NCI-H1092 (cell line): Measurements from ENCODE around the gene CCT4.
"Not testable (repeated sequence)": the region's sequence is repeated elsewhere in the genome, so short reads cannot be mapped to it uniquely, and the experiment has no call there.

Experiments
- DNase-seq: peaks from one replicate; lab custom pipeline; 2025; lab: John Stamatoyannopoulos, UW

Gene CCT4

DNA sequence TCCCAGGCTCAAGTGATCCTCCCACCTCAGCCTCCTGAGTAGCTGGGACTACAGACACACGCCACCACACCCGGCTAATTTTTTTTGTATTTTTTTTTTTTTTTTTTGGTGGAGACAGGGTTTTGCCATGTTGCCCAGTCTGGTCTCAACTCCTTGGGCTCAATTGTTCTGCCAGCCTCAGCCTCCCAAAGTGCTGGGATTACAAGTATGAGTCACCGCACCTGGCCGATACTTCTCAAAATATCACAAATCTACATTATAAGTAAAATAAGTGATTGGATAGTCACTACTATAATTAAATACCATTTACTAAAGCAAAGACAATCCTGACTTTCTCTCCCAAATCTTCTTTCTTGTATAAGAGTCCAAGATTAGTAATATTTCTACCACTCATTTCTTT is 9.1 kb downstream of the CCT4 start:
- DNase-seq = not testable (repeated sequence)

DNA sequence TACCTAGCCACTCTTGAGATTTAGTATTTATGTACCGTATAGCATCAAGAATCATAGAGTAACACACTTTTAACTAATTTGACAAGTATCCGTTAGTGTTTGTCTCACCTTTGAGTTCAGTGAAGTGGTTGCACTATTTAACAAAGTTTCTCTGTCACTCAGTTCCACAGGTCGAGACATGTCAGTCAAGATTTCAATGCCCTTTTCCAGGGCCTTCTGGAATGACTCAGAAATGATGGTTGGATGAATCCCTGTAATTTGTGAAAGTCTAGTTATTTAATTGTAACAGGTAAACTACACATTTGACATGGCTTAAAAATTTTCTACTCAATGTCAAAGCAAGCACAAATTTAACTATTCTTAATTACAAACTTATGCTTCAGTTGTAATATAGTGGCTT is 9.7 kb downstream of the CCT4 start:
- no peak for DNase-seq

DNA sequence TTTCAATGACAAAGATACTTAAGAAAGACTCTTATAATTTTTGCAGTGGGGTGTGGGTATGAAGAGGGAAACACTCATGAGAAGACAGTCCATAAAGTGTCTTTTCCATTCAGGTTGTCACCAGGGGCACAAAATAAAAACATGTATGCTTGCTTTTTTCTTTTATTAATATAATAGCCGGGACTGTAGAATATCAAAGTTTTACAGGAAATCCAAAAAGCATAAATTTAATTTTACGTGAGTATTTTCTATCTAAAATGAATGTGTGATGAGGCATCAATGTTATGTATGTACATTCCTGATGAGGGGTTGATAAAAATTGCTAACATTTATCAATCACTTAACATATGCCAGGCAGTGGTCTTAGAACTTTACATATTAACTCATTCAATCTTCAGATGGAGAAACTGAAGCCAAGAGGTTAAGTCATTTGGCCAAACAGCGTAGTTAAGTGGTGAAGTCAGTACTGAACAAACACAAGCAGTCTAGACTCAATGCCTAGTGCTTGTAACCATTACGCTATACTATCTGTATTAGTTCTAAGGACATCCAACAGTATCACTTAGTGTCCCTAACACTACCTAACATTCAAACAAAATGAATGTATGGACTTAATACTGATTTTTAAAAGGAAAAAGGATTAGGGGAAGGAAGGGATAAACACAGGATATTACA is 10.7 kb downstream of the CCT4 start:
- DNase-seq = no peak

DNA sequence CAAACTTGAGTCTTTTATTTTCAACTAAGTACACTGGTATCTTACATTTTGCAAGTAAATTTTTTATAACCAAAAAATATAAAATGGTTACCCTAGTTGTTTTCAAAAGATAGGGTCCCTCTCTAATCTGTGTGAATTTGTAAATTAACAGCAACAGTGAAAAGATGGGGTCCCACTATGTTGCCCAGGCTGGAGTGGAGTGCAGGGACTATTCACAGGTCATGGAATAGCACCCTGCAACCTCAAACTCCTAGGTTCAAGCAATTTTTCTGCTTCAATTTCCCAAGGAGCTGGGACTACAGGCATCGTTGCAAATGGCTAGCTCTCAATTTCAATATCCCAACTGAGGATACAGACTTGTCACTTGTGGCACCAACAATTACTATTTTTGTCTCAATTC is 12.1 kb downstream of the CCT4 start:
- DNase-seq = no peak

DNA sequence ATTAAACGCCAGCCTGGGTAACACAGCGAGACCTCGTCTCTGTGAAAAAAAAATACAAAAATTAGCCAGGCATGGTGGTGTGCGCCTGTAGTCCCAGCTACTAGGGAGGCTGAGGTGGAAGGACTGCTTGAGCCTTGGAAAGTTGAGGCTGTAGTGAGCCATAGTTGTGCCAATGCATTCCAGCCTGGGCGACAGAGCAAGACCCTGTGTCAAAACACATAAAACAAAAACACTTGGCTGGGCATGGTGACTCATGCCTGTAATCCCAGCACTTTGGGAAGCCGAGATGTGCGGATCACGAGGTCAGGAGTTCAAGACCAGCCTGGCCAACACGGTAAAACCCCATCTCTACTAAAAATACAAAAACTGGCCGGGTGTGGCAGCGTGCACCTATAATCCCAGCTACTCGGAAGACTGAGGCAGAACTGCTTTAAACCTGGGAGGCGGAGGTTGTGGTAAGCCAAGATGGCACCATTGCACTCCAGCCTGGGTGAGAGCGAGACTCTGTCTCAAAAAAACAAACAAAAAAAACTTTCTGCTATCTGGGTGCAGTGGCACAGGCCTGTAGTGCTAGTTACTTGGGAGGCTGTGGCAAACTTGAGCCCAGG is 21.9 kb downstream of the CCT4 start:
- DNase-seq = not testable (repeated sequence)

DNA sequence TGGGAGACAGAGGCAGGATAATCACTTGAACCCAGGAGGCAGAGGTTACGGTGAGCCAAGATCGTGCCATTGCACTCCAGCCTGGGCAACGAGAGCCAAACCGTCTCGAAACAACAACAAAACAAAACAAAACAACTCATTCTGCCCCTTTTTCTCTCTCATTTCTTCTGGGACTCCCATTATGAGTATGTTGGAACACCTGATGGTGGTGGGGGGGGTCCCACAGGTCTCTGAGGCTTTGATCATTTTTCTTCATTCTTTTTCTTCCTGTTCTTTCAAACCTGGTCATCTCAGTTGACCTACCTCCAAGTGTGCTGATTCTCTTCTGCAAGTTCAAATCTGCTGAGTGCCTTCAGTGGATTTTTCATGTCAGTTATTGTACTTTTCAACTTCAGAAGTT is 26.4 kb downstream of the CCT4 start:
- DNase-seq = no peak

DNA sequence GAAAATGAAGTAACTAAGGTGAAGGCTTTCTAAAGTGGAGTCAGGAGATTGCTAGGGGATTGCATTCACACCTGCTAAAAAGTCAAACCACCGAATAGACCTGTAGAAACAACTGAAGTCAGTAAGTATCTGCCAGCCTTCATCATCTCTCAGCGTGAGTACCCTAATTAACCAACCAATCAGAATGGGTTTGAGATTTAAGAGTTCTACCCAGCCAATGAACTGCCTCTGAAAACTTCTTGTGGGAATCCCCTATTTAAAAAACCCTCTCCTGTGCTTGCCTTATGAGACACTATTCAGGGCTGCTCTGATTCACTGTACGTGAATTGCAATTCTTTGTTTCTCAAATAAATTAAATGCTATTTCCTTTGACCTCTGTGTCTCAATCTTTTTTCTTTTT is 31.2 kb downstream of the CCT4 start:
- DNase-seq = no peak

DNA sequence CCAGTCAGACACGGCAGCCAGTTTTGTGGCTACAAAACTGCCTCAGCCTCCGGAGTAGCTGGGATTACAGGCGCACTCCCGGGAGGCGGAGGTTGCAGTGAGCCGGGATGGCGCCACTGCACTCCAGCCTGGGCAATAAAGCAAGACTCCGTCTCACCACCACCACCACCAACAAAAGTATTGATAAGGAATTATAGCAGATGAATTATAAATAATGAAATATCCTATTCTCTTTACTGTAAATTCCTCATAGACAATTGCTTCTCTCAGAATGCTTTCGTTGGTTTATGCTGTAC is 33.2 kb downstream of the CCT4 start:
- DNase-seq = no peak

DNA sequence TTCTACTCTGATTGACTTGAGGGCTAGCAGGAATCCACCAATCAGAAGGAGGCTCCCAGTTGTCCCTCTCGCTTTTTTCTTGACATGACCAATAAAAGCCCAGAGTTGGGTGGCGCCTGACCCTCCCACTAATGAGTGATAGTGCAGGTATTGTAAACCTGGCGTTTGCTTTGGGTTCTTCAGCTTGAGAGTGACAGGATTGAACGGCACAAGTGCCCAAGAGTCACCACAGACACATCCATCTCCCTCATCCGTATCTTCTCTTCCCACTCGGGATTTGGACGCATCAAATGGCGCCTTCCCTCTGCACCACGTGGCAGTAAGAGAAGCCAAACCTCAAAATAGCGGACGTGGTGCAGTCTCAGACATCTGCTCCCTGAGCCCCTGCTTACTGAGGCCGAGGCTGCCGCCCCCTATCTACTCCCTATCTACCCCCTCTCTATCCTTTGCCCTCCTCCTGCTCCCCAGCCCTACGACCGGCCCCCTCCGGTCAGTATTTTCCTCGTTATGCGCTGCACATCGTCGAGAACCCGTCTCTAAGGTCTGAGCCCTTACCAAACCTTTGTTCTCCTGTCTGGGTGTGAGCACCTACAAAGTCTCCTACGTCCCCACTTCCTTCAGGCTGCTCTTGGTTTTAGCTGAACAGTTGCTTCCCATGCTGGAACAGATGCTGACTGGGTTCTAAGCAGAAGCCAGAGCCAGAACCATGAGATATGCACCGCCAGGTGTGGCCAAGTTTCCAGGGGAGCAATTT is 33.7 kb downstream of the CCT4 start:
- DNase-seq = peak; percentile 94

DNA sequence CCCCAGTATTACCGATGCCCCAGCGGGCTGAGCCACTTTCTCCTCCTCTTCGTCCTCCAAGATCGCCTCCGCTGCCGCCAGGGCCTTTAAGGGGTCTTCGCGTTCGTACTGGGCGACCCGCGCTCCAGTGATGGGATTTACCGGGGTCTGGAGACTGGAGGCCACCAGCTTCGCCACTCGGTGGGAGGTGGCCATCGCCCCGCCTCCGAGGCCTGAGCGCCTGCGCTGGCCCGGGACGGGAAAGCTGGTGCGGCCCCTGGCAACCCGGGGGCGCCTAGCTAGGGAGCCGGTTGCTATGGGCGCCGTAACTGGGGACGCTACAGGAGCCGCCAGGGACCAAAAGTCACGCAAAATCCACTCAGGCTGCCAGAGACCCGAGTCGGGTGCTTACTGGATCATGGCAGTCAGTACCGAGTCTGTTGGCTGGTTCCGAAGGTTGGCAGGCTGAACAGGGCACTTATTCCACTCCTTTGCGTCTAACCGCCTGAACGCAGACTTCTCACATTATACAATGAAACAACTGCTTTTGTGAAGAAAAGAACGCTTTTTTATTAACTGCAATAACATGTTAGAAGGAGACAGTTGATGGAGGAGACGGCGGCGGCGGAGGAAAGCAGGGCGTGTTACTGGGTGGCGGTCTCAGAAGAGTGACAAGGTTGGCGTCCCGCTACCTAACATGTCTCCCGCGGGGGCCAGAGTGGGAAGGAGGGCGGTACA is 34.5 kb downstream of the CCT4 start, which contains the start of gene FAM161A:
Gene FAM161A (minus strand): TSS at position 214 of the 717 bp plus-strand sequence. CDS start 19 bp downstream, at position 195.
- peak; percentile 87 for DNase-seq

DNA sequence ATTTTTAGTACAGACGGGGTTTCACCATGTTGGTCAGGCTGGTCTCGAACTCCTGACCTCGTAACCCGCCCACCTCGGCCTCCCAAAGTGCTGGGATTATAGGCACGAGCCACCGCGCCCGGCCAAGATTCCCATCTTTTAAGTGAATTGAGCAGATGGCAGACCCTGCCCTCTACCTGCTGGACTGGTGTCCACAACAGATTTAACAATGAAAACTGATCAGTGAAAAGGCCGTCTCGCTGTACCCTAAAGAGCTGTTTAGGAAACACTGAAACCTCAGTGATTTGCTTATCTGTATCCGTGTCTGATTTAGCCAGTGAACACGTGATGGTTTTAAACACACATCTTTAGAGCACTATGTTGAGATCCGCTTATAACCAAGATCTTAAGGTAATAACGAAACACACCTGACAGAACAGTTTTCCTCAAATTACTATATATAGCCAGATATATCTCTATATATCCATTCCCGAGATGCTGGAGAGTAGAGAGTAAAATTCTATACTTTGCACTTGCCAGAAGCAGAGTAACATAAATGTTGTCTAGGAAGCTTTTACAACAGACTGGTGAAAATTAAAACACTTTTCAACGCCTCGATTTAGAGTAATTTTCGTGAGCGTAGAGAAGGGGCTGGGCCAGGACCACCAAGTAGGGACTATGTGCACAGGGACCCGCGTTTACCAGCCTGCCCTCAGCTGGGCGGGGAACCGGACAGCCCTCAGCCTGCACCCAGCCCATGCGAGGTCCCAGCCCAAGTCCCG is 35.2 kb downstream of the CCT4 start:
- no peak for DNase-seq

DNA sequence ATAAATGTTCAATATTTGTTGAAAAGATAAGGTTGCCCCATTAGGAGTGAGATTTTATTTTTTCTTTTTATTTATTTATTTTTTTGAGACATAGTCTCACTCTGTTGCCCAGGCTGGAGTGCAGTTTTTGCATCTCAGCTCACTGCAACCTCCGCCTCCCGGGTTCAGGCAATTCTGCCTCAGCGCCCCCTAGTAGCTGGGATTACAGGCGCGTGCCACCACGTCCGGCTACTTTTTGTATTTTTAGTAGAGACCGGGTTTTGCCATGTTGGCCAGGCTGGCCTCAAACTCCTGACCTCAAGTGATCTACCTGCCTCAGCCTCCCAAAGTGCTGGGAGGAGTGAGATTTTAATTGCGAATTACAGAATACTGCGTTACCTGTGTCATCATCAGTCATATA is 37.2 kb downstream of the CCT4 start:
- DNase-seq = not testable (repeated sequence)

DNA sequence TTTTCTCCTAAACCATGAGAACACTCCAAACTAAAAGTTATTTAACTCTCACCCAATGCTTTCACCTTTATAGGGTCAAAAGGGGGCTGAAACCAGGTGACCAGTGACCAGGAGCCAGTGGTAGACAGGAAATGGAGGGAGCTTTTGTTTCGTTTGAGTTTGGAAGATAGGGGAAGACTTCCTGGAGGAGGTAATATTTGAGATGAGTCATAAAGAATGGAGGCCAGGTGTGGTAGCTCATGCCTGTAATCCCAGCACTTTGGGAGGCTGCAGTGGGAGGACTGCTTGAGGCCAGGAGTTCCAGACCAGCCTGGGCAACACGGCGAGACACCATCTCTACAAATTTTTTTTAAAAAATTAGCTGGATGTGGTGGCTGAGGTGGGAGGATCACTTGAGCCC is 43.1 kb downstream of the CCT4 start:
- no peak for DNase-seq

DNA sequence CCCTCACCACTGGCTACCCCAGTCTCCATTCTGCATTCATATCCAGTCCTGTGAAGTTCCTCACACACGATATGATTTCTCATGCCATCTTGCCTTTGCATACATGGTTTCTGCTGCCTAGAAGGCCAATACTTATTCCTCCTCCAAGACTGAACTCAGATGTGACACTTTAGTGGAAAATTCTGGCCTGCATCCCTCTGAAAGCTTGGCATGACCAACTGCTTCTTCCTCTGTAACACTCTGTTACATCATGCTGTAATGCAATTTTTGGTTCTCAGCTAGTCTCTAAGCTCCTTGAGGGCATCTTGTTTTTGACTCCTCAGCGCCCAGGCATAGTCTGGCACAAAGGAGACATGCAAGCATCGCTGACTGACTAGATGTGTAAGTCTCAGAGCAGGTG is 47.2 kb downstream of the CCT4 start:
- no peak for DNase-seq

DNA sequence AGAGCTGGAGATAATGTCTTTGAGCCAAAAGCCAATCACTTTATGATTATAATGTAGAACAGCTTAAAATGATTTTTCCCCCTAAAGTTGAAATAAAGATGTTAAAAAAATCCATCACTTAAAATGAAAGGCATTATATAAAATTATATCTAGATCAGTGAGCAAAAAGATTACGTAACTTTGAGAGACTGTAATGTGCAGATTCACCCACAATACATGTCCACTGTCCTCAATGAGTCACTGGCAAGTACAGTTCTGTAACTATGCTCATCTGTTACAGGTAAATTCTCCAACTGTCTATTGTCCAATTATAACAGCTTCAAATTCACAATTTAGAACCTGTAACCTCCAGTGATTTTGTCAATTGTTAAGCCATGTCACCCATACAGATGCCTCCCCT is 53.6 kb downstream of the CCT4 start:
- no peak for DNase-seq

DNA sequence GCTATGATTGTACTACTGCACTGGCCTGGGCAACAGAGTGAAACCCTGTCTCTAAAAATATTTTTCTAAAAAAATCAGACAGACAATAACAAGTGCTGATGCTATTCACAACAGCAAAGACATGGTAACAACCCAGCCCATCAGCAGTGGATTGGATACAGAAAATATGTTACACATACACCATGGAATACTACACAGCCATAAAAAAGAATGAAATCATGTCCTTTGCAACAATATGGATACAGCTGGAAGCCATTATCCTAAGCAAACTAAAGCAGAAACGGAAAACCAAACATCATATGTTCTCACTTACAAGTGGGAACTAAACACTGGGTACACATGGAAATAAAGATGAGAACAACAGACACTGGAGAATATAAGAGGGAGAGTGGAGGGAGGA is 54.5 kb downstream of the CCT4 start:
- DNase-seq = no peak

DNA sequence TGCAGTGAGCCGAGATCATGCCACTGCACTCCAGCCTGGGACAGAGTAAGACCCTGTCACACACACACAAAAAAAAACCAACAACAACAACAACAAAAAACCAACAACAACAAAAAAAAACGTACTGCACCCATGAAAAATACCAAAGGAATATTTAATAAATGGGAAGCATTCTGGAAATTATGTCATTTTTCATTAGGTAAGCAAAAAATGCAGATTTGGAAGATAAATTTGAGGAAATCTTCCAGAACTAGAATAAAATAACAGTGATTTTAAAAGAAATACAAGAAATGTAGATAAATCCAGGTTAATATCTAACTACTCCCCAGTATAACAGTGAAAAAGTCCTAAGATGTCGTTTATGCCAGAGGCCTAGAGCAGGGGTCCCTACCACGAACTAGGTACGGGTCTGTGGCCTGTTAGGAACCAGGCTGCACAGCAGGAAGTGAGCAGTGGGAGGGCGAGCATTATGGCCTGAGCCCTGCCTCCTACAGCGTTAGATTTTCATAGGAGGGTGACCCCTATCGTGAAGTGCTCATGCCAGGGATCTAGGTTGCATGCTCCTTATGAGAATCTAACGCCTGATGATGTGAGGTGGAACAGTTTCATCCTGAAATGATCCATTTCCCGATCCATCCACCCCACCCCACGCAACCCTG is 56.1 kb downstream of the CCT4 start:
- no peak for DNase-seq

DNA sequence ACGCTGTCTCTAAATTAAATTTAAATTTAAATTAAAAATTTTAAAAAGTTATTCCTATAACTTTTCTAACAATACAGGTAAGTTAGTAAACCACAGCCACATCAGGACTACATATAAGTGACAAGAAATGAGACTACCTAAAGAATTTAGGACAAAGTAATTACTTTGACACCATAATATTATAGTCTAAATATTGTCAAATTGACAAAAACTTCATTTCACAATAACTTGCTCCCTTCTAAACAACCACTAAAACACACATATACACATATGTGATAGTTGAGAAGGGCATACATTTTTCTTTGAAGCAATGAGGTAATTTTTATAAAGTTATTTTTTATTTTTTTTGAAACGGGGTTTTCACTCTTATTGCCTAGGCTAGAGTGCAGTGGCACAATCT is 66.2 kb downstream of the CCT4 start:
- no peak for DNase-seq
